Sigmoid colon (tissue), 7 donors: Measurements from ENCODE around the gene ADARB2. TPM values are rescaled to one million over a fixed set of nuclear protein-coding genes. Genes with fewer than 3 reads are reported as not detected.

Source experiments
- DNase-seq: peaks from one replicate; pipeline ENCODE4 v3.0.0-alpha.2; 2019
- H3K27ac ChIP-seq, 4 donors: fragments of 200-600 bp; sonication (generic); one replicate each; pipeline ENCODE4 v1.5.1; 2016 to 2019; ENCODE audit warnings: mild to moderate bottlenecking in 1 of 4
- H3K27me3 ChIP-seq, 3 donors: fragments of 200-600 bp; sonication (generic); one replicate each; pipeline ENCODE4 v1.5.1; 2019; ENCODE audit warnings: mild to moderate bottlenecking in 1 of 3
- H3K36me3 ChIP-seq, 4 donors: fragments of 200-600 bp; sonication (generic); one replicate each; pipeline ENCODE4 v1.5.1; 2016 to 2019
- H3K4me1 ChIP-seq, 4 donors: fragments of 200-600 bp; sonication (generic); one replicate each; pipeline ENCODE4 v1.5.1; 2017 to 2019
- H3K4me3 ChIP-seq, 4 donors: fragments of 200-600 bp; sonication (generic); one replicate each; pipeline ENCODE4 v1.5.1; 2017 to 2019; ENCODE audit warnings: mild to moderate bottlenecking in 2 of 4, moderate library complexity in 1 of 4
- H3K9me3 ChIP-seq, 4 donors: fragments of 200-600 bp in 3 of 4; sonication (generic) in 3 of 4; one replicate each; pipeline versions ENCODE4 v1.5.1 to v1.6.1; 2013 to 2019
- EP300 ChIP-seq, 4 donors: sonication (generic); formaldehyde crosslinking; IDR thresholded peaks; one replicate each; pipeline ENCODE4 v1.6.1; 2017; ENCODE audit warnings: antibody characterized with exemption in 4 of 4
- POLR2A ChIP-seq, 2 donors: fragments of 450-650 bp; IDR thresholded peaks; one replicate each; pipeline ENCODE4 v1.6.1; 2016; ENCODE audit warnings: antibody characterized with exemption in 2 of 2, mild to moderate bottlenecking in 2 of 2, moderate library complexity in 2 of 2
- POLR2AphosphoS5 ChIP-seq, 4 donors: sonication (generic); formaldehyde crosslinking; IDR thresholded peaks; one replicate each; pipeline ENCODE4 v1.6.1; 2017; ENCODE audit warnings: antibody characterized with exemption in 4 of 4
- WGBS, 2 donors: extraction: QIAGEN DNeasy Blood & Tissue Kit; methylation state at CpG; one replicate each; pipeline ENCODE4 v1.1.7; 2013; 5-methylcytosine and 5-hydroxymethylcytosine counted together
- intact Hi-C: fragments of 100-400 bp; cut with DNase I; formaldehyde crosslinking; loops from one replicate; pipeline ENCODE4 v1.15.1; 2023
- polyA plus RNA-seq, 3 donors: library from polyadenylated mRNA; stranded (reverse); fragments of 200-250 nt; gene quantifications; one replicate each; pipeline ENCODE4 v1.2.3, GENCODE V29; 2013
- total RNA-seq, 4 donors: library from RNA; depleted of rRNA; stranded (reverse); fragments of >200 nt; gene quantifications; one replicate each; pipeline ENCODE4 v1.1.0, GENCODE V29; 2016
- TF ChIP-seq, protein P1 (sequence below), 4 experiments: fragments of 450-650 bp in 3 of 4; fragments of 200-600 bp in 1 of 4; IDR thresholded peaks; one replicate each; pipeline ENCODE4 v1.5.1; 2016 to 2019; ENCODE audit warnings: antibody characterized with exemption in 4 of 4, mild to moderate bottlenecking in 3 of 4, moderate library complexity in 2 of 4
- donor health status: healthy with polysubstance abuse.
- donor health status: Bipolar disorder and iron deficiency.
- donor health status: healthy.

The ADARB2 gene
- total and polyA plus RNA-seq, 7 donors: 0.60 to 5.9 (median 3.5) TPM; not detected in 1

DNA sequence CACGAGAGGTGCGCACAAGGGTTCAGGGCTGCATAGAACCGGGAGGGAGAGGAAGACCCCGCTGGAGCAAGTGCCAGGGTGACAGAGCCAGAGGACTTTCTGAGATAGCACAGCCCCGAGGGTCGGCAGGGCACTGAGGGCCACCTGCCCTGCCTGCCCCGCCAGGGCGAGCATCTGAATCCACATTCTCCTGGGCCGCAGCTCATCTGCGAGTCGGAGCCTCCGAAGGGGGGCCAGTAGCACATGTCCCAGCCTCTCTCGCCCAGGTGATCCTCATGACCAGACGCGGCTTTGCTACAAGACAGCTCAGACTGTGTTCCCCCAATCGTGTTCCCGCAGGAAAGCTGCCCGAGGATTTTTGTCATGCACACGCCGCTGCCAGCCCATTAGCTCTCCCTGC lies 71.2 kb downstream of the ADARB2 start:
- DNase-seq: no peak
- no peaks in the 10 kb centered on the region for H3K9me3 ChIP-seq
- no peak overlapping the region for H3K27ac ChIP-seq
- intact Hi-C loops: no loop called here
- H3K4me3 ChIP-seq: no peak overlapping the region
- no peaks in the 10 kb centered on the region for H3K4me1 ChIP-seq
- no peak for TF ChIP-seq POLR2AphosphoS5 (IDR thresholded peaks at IDR 0.05)
- TF ChIP-seq EP300 (IDR thresholded peaks at IDR 0.05): no peak
- TF ChIP-seq, protein P1, sequence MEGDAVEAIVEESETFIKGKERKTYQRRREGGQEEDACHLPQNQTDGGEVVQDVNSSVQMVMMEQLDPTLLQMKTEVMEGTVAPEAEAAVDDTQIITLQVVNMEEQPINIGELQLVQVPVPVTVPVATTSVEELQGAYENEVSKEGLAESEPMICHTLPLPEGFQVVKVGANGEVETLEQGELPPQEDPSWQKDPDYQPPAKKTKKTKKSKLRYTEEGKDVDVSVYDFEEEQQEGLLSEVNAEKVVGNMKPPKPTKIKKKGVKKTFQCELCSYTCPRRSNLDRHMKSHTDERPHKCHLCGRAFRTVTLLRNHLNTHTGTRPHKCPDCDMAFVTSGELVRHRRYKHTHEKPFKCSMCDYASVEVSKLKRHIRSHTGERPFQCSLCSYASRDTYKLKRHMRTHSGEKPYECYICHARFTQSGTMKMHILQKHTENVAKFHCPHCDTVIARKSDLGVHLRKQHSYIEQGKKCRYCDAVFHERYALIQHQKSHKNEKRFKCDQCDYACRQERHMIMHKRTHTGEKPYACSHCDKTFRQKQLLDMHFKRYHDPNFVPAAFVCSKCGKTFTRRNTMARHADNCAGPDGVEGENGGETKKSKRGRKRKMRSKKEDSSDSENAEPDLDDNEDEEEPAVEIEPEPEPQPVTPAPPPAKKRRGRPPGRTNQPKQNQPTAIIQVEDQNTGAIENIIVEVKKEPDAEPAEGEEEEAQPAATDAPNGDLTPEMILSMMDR (IDR thresholded peaks at IDR 0.05): no peak
- TF ChIP-seq POLR2A (IDR thresholded peaks at IDR 0.05): no peak
- H3K36me3 ChIP-seq: no peaks in the 10 kb centered on the region
- 89 to 92% methylated on average over 20 of the region's 20 CpGs for WGBS, 2 donors
- no peaks in the 10 kb centered on the region for H3K27me3 ChIP-seq

DNA sequence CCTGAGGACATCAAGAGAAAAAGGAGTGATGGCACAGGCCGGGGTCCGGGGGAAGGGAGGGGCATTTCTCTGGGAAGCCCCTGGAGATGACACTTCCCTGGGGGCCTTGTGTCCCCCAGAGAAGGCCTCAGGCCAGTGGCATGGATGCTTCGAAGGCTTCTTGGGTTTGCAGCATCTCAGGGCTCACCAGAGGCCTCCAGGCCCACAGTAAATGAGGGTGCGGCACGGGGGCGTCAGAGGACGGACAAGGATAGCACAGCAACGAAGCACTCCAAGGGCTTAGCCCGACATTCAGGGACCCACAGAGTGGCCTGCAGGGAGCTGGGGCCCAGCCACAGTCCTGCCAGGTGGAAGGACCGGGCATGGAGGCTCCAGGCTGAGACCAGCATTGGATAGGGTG lies 71.6 kb downstream of the ADARB2 start:
- 85 to 92% methylated on average over 10 of the region's 10 CpGs for WGBS, 2 donors
- intact Hi-C loops: no loop called here
- TF ChIP-seq EP300 (IDR thresholded peaks at IDR 0.05) (no peak), POLR2A (IDR thresholded peaks at IDR 0.05) (no peak), POLR2AphosphoS5 (IDR thresholded peaks at IDR 0.05) (no peak)
- TF ChIP-seq, protein P1 (IDR thresholded peaks at IDR 0.05): no peak

DNA sequence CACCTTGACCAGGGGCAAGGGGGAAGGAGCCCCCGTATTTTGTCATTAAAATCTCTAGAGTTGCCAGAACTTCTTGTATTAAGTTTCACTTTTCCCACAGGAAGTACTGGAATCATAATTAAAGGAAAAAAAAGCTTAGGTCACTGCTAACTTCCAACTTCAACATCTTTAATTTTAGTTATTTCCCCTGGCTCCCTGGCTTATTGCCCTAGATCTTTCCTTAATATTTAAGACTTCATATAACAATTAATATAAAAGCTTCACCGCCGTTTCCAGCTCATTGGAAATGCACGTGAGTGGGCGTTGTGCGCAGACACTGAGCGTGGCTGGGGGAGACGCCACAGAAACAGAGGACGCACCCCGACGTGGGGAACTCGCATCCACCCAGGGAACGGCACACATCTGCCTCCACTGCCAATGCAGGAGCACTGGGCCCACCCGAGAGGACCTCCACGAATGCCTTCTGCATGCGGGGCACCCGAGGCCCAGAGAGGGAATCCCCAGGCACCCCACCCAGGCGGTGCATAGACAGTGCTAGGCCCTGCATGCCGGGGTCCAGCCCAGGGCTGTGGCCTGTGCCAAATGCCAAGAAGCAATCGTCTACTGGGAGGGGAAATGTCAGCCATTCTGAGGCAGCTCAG lies 72.2 kb downstream of the ADARB2 start:
- intact Hi-C loops: no loop called here
- H3K36me3 ChIP-seq: no peaks in the 10 kb centered on the region
- no peaks in the 10 kb centered on the region for H3K9me3 ChIP-seq
- no peaks in the 10 kb centered on the region for H3K27me3 ChIP-seq
- no peak for DNase-seq
- no peak overlapping the region for H3K27ac ChIP-seq
- 91 to 93% methylated on average over 20 of the region's 20 CpGs for WGBS, 2 donors
- H3K4me1 ChIP-seq: no peaks in the 10 kb centered on the region
- TF ChIP-seq, protein P1 (IDR thresholded peaks at IDR 0.05): no peak
- no peak for TF ChIP-seq POLR2AphosphoS5 (IDR thresholded peaks at IDR 0.05)
- no peak for TF ChIP-seq POLR2A (IDR thresholded peaks at IDR 0.05)
- TF ChIP-seq EP300 (IDR thresholded peaks at IDR 0.05): no peak
- no peak overlapping the region for H3K4me3 ChIP-seq

More for the DNA sequence above, 71.6 kb downstream of the ADARB2 start:
- no peaks in the 10 kb centered on the region for H3K36me3 ChIP-seq
- no peak overlapping the region for H3K27ac ChIP-seq
- H3K27me3 ChIP-seq: no peaks in the 10 kb centered on the region
- no peak for DNase-seq
- no peaks in the 10 kb centered on the region for H3K4me1 ChIP-seq
- H3K9me3 ChIP-seq: no peaks in the 10 kb centered on the region
- no peak overlapping the region for H3K4me3 ChIP-seq

DNA sequence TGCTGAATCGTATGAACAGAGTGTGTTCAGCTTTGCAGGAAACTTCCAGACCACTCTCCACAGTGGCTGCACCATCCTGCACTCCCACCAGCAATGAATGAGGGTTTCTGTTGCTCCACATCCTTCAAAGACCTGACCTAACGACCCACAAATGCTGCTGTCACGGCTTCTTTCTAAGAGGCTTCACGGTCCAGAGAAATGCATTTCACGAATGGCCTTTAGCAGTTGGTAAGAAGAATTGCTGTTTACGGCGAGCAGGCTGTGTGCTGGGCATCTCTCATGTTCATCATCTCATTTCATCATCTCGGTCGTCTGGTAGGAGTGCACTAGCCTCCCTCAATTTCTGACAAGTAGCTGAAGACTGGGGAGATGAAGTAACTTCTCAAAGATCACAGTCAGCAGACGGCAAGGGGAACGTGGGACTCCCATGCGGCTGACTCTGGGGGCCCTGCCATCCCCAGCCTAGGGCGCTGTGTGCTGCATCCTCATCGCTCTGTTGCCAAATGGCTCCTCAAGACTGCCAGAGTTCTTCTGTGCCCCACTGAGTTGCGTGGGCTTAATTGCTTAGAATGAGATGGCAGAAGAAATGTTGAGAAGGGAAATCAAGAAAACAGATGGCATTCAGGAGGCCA lies 72.9 kb downstream of the ADARB2 start:
- no peak overlapping the region for H3K27ac ChIP-seq
- WGBS, 2 donors: 81 to 82% methylated on average over 15 of the region's 15 CpGs
- H3K27me3 ChIP-seq: no peaks in the 10 kb centered on the region

More for the DNA sequence above, 72.9 kb downstream of the ADARB2 start:
- no peak for DNase-seq
- no peaks in the 10 kb centered on the region for H3K36me3 ChIP-seq
- H3K4me1 ChIP-seq: no peaks in the 10 kb centered on the region
- no peak overlapping the region for H3K4me3 ChIP-seq
- intact Hi-C loops: no loop called here
- TF ChIP-seq POLR2A (IDR thresholded peaks at IDR 0.05) (no peak), POLR2AphosphoS5 (IDR thresholded peaks at IDR 0.05) (no peak), EP300 (IDR thresholded peaks at IDR 0.05) (no peak)
- TF ChIP-seq, protein P1 (IDR thresholded peaks at IDR 0.05): no peak
- H3K9me3 ChIP-seq: no peaks in the 10 kb centered on the region
